ENCODE measurements around the gene CIAO2B.

DNA sequence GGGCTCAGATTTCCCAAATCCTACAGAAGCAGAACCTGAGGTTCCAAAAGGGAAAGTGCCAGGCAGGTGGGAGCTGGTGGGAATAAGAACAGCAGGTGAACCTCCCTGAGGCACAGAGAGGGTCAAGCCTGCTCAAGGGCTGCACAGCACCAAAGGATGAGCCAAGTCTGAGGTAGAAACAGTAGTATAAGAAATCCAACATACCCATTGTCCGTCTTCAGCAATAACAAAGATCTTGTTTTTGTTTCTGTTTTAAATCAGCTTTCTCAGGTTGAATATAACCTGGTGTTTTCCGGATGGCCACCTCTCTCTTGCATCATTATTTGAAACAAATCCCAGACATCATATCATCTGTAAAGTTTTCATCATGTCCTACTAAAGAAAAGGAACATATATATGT, 16.2 kb upstream of the CIAO2B start:
- TF ChIP-seq POLR2AphosphoS5 (IDR thresholded peaks at IDR 0.05; ENCODE audit: low read depth, low read length) (no peak), POLR2A (IDR thresholded peaks at IDR 0.05; ENCODE audit: low read depth, low read length) (no peak), TAF1 (IDR thresholded peaks at IDR 0.05; ENCODE audit: low read depth, low read length) (no peak), SPI1 (IDR thresholded peaks at IDR 0.05; ENCODE audit: low read depth, low read length) (no peak), PAX5 (IDR thresholded peaks at IDR 0.05; ENCODE audit: insufficient read depth, low read length, severe bottlenecking) (no peak), POU2F2 (IDR thresholded peaks at IDR 0.05; ENCODE audit: low read depth, low read length) (no peak)
